DMS53 treated with DMSO at 0.1 percent for 48 hours (cell line): ENCODE data around the gene EGFR.

Source experiments
- DNase-seq: peaks from one replicate; lab custom pipeline; 2025; ENCODE audit not compliant: unreplicated experiment; lab: John Stamatoyannopoulos, UW

EGFR gene

DNA sequence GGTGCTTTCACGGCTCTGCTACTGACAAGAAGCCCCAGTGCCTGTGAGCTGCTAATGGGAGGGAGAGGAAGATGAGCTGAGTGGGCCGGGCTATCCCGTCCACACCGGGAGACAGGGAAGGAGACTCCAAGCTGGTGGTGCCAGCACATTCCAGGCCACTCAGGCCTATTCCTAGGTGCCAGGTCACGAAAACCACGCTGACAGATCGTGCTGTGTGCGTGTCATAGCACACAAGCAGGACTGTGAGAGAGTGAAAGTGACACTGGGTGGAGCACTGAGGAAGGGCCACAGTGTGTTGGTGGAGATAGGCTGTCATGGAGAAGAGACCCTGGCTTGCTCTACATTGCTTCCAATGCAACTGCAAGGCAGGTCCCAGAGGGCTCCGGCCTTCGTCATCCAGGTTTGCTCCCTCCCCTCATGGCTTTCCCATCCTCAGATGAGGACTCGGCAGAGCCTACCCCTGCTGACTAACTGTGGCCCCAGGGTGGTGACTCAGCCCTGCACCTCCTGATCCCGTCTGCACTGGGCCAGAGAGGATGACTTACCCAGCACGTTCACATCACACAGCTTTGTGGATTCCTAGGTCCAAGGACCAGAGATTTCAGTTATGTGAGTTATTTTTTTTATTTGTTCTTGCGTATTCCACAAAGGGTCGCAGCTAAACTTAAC lies 167.3 kb downstream of the EGFR start:
- DNase-seq, result no peak

GRCh38 chr7:55187701-55188491 lies 169.1 kb downstream of the EGFR start:
- DNase-seq, result no peak

DNA sequence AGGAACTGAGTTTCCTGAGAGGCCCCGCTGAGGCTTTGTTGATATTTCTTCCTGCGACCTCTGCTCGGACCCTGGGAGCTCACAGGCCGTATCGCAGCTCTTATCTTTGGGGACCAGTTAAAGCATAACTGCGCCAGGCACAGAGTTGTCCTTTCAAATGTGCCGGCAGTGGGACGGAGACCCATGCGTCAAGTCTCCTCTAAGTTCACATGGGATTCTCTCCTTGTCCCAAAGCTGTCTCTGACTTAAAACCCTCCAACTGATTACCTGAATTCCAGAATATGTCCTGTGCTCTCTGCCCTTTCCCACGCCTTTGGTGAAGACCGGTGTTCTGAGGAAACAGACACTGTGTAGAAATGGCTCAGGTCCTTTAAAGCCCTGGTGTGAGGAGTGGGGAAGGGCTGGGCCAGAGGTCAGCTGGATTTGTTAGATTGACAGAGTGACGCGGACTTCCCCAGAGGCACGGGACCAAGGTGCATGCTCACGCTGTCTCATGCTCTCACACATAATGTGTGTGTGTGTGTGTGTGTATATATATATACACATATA lies 169.8 kb downstream of the EGFR start:
- DNase-seq, result no peak

GRCh38 chr7:55189146-55189766 lies 170.4 kb downstream of the EGFR start:
- no peak for DNase-seq

- DNase-seq, result no peak
Observed at GRCh38 chr7:55189878-55190436, 171.1 kb downstream of the EGFR start.

DNA sequence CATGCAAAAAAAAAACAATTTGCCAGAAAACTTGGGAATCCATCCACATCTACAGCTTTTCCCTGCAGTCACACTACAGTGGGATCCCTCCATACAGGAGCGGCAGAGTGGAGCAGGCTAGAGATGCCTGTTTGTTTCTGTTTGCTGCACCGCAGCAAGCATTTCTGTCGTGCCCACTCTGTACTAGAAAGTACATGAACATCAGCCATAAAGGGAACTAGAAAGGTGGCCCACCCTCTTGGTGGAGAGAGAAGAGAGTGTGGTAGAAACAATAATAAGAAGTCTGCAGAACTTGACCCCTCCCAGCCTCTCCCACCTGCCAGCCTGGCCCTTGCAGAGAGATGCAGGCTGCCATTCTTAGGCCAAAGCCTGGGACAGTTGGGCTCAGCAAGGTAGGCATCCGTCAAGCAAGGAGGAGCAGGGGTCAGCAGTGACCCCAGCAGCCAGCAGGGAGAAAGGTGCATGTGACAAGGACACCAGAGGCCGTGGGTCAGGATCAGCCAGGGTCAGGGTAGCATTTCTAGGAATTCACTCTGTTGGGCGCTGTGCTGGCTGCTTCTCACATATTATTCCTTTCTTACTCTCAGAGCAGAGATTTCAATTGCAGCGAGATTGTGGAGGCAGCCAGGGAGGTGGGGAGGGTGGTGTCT lies 171.8 kb downstream of the EGFR start:
- no peak for DNase-seq

DNA sequence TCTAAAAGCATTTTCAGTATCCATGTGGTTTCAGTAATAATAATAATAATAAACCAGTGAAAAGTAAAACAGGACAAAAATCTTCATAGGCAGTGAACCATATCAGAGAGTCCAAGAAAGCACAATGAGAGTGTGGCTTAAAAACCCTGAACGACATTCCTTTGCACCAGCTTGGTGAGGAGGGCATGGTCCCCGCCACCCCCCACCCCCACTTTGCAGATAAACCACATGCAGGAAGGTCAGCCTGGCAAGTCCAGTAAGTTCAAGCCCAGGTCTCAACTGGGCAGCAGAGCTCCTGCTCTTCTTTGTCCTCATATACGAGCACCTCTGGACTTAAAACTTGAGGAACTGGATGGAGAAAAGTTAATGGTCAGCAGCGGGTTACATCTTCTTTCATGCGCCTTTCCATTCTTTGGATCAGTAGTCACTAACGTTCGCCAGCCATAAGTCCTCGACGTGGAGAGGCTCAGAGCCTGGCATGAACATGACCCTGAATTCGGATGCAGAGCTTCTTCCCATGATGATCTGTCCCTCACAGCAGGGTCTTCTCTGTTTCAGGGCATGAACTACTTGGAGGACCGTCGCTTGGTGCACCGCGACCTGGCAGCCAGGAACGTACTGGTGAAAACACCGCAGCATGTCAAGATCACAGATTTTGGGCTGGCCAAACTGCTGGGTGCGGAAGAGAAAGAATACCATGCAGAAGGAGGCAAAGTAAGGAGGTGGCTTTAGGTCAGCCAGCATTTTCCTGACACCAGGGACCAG lies 172.5 kb downstream of the EGFR start:
- DNase-seq, result no peak

DNA sequence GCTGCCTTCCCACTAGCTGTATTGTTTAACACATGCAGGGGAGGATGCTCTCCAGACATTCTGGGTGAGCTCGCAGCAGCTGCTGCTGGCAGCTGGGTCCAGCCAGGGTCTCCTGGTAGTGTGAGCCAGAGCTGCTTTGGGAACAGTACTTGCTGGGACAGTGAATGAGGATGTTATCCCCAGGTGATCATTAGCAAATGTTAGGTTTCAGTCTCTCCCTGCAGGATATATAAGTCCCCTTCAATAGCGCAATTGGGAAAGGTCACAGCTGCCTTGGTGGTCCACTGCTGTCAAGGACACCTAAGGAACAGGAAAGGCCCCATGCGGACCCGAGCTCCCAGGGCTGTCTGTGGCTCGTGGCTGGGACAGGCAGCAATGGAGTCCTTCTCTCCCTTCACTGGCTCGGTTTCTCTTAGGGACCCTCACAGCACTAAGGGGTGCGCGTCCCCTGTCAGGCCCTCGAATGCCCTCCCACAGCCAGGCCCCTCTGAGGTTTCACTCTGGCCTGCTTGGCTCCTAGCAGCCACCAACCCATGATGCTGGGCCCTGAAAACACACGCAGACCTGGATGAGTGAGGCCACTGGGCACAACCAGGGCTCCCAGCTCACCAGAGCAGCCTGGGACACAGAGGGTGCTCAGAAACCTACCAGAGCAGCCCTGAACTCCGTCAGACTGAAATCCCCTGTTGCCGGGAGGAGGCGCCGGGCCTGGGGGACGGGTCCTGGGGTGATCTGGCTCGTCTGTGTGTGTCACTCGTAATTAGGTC lies 173.3 kb downstream of the EGFR start:
- no peak for DNase-seq

DNA sequence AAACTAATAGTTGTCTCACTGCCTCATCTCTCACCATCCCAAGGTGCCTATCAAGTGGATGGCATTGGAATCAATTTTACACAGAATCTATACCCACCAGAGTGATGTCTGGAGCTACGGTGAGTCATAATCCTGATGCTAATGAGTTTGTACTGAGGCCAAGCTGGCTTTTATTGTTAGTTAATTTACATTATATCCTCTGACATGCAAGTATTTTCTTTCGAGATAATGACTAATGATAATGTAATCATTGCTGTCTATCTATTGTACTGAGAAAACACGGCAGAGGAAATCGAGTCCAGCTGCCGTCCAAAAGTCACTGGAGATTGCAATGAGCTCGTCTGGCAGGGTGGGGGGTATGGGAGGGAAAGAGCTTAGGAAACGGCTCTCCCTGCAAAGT lies 173.9 kb downstream of the EGFR start:
- DNase-seq, result no peak

GRCh38 chr7:55193245-55193644 lies 174.4 kb downstream of the EGFR start:
- DNase-seq, result no peak

- no peak for DNase-seq
Observed at GRCh38 chr7:55194522-55194921, 175.7 kb downstream of the EGFR start.

- DNase-seq, result no peak
Observed at GRCh38 chr7:55198634-55199392, 180.0 kb downstream of the EGFR start.

- DNase-seq, result no peak
Observed at GRCh38 chr7:55199418-55199817, 180.6 kb downstream of the EGFR start.

DNA sequence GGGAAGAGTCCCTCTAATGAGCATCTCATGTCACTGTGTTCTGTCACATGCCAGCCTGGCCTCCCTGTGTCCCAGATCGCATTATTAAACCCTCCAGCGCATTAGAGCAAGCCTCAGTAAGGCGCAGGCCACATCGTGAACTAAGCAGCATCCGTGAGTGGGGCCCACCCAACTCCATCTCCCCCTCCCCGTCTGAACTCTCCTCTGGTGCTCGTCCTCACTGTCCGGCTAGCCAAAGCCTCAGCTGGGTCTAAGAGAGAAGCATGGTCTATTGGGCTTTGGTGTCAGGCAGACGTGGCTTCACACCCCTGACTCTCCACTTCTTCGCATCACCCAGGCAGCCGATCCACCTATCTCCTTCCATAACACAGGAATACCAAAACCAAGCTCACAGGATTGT lies 181.6 kb downstream of the EGFR start:
- DNase-seq, result no peak

GRCh38 chr7:55202150-55202913 lies 183.5 kb downstream of the EGFR start:
- no peak for DNase-seq

DNA sequence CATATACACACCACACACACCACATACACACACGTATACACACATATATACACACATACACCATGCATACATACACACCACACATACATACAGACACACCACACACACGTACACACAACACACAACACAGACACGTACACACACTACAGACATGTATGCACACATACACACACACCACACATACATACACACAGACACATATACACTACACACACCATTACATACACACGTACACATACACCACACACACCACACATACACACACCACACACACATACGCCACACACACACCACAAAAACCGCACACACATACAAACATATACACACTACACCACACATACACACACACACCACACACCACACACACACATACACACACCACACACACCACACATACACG lies 184.5 kb downstream of the EGFR start:
- DNase-seq, result no peak

DNA sequence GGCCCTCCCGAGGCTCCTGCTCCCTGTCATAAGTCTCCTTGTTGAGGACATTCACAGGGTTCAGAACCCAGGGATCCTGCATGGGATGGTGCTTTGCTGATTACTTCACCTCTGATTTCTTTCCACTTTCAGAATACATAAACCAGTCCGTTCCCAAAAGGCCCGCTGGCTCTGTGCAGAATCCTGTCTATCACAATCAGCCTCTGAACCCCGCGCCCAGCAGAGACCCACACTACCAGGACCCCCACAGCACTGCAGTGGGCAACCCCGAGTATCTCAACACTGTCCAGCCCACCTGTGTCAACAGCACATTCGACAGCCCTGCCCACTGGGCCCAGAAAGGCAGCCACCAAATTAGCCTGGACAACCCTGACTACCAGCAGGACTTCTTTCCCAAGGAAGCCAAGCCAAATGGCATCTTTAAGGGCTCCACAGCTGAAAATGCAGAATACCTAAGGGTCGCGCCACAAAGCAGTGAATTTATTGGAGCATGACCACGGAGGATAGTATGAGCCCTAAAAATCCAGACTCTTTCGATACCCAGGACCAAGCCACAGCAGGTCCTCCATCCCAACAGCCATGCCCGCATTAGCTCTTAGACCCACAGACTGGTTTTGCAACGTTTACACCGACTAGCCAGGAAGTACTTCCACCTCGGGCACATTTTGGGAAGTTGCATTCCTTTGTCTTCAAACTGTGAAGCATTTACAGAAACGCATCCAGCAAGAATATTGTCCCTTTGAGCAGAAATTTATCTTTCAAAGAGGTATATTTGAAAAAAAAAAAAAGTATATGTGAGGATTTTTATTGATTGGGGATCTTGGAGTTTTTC lies 186.5 kb downstream of the EGFR start:
- DNase-seq, result no peak
